HG02870 (cell line): Measurements from ENCODE around the gene UBE2Z.

Source experiments
- ATAC-seq: cut with Tn5 transposase; IDR thresholded peaks from one replicate; pipeline ENCODE4 v1.9.1; 2021; ENCODE audit warnings: mild to moderate bottlenecking, moderate library complexity; ENCODE audit not compliant: unreplicated experiment

UBE2Z gene

GRCh38 chr17:48952904-48953303, 44.7 kb downstream of the UBE2Z start:
- ATAC-seq, result no peak

- no peak for ATAC-seq
These were observed 46.1 kb downstream of the UBE2Z start for GRCh38 chr17:48954300-48954755.

DNA sequence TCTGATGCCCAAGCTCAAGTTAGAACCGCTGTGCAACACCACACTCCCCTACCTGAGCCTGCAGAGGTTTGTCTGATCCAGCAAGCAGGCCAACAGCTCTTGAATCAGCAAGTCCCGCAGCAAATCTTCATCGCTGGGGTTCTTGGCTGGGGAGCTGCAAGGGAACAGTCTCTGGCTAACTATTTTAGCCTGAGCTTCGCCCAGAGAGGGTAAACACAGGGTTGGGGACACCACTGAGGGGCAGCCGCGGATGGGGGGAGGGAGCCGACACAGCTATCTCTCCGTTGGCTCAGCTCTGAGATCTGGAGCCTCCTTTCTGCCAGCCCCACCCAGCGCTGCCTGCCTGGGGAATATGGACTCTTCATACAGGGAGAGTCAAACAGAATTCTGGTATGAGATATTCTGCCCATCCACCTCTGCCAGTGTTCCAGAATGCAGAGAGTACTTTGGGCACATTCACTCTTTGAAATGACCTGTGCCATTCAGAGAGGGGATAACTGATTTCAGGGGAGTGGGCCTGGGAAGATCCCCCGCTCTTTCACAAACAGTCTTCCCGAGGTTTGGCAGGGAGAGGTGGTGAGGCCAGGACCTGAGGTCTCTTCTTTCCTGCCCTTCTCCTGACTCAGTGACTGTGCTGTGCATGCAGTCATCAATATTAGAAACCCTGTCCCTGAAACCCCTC, 52.8 kb downstream of the UBE2Z start:
- no peak for ATAC-seq

DNA sequence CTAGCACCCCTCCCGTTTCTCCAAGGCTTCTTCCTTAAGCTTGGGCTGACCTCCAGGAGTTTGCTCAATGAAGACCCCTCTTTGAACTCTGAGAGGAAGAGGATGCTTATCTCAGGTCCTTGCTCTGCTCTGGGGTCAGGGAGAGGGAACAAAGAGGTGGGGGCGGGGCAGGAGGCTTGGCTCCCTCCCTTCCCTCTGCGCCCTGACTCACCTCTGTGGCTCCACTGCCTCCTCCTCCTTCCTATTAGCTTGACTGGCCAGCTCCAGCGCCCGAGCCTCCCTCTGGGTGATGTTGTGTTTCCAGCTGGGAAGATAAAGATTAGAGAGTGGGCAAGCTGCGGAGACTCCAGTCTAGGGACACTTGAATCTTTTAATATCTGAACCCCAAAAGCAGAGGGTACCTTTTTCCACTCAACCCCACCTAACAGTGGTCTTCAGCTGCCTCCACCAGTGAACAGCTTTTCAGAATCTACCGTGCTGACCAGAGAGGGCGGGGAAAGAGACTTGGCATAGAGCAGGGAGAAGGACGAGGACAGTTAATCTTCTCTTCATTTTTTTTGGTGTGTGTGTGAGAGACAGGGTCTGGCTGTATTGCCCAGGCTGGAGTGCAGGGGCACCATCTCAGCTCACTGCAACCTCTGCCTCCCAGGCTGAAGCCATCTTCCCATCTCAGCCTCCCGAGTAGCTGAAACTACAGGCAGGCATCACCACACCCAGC, 53.5 kb downstream of the UBE2Z start:
- ATAC-seq, result no peak

DNA sequence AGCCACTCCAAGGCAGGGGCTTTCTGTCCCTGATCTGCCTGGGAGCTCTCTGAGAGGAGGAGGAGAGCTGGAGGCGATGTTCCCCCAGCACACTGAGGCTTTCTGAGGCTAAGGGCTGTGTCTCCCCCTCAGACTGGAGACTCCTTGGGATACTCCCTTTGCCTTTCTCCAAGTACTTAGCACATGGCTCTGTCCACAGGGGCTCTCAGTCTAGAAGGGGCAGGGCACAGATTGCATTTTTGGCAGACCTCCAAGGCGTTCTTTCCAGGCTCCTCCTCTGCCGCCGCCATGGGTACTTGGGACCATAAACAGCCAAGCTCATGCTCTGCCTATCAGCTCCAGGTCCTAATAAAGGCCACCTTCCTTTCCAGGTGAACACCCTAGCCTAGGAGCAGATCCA, 62.0 kb downstream of the UBE2Z start:
- ATAC-seq, result no peak

GRCh38 chr17:48970865-48971687, 62.9 kb downstream of the UBE2Z start:
- no peak for ATAC-seq

- no peak for ATAC-seq
These were observed 64.5 kb downstream of the UBE2Z start for GRCh38 chr17:48972749-48973097.

- ATAC-seq, result no peak
These were observed 65.6 kb downstream of the UBE2Z start for GRCh38 chr17:48973806-48974205.
